ENCODE measurements around the gene ZNF296. TPM values are rescaled to one million over a fixed set of nuclear protein-coding genes. Genes with fewer than 3 reads are reported as not detected.
A peak's percentile ranks its signal among the peaks of the same experiment; 100 is the strongest.

Gene ZNF296
- total RNA-seq, 2 experiments from 2014 or later: 4.8 TPM

- peak overlapping the region; percentile 90 for H3K4me3 Mint-ChIP-seq
- peaks cover 51% of the 10 kb centered on the region for H3K4me1 Mint-ChIP-seq
- POLR2A ChIA-PET: interaction anchor here (0.8 to 2.9 kb wide), 9 partner anchors 12 to 87 kb away, joined by 3 to 36 read pairs (median 7); partner anchors contain the start of genes BLOC1S3, CLASRP and TRAPPC6A
- DNase-seq: peak; percentile 91
- peaks cover 13% of the 10 kb centered on the region for H3K36me3 Mint-ChIP-seq
- peak; percentile 50 for ATAC-seq (ENCODE audit: low read depth)
- H3K9me3 Mint-ChIP-seq: no peaks in the 10 kb centered on the region
- no peaks in the 10 kb centered on the region for H3K27me3 Mint-ChIP-seq
- H3K27ac Mint-ChIP-seq: peak overlapping the region; percentile 98
Measured at GRCh38 chr19:45091031-45091923, 15.0 kb upstream of the ZNF296 start.

- ATAC-seq (ENCODE audit: low read depth) (no peak), DNase-seq (no peak)
- no peak overlapping the region for H3K4me3 Mint-ChIP-seq
- H3K27me3 Mint-ChIP-seq: no peaks in the 10 kb centered on the region
- H3K36me3 Mint-ChIP-seq: peaks cover 11% of the 10 kb centered on the region
- no peaks in the 10 kb centered on the region for H3K9me3 Mint-ChIP-seq
- POLR2A ChIA-PET: interaction anchor here (1.3 kb wide), 1 partner anchor 13 kb away, joined by 3 read pairs; no protein-coding TSS in a partner anchor
- H3K4me1 Mint-ChIP-seq: peaks cover 48% of the 10 kb centered on the region
- H3K27ac Mint-ChIP-seq: no peak overlapping the region
Measured at GRCh38 chr19:45090606-45091005, 14.3 kb upstream of the ZNF296 start.

DNA sequence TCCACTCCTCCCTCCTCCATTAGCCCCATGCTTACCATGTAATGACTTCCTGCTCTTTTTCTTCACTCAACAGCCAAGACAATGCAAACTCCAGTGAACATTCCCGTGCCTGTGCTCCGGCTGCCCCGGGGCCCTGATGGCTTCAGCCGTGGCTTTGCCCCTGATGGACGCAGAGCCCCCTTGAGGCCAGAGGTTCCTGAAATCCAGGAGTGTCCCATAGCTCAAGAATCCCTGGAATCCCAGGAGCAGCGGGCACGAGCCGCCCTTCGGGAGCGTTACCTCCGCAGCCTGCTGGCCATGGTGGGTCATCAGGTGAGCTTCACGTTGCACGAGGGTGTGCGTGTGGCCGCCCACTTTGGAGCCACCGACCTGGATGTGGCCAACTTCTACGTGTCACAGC is 13.8 kb upstream of the ZNF296 start:
- peaks cover 11% of the 10 kb centered on the region for H3K36me3 Mint-ChIP-seq
- H3K4me1 Mint-ChIP-seq: peaks cover 51% of the 10 kb centered on the region
- DNase-seq: no peak
- no peaks in the 10 kb centered on the region for H3K9me3 Mint-ChIP-seq
- H3K27me3 Mint-ChIP-seq: no peaks in the 10 kb centered on the region
- H3K4me3 Mint-ChIP-seq: no peak overlapping the region
- POLR2A ChIA-PET: interaction anchor here (1.3 kb wide), 1 partner anchor 13 kb away, joined by 3 read pairs; no protein-coding TSS in a partner anchor
- no peak for ATAC-seq (ENCODE audit: low read depth)
- H3K27ac Mint-ChIP-seq: no peak overlapping the region

- Mint-ChIP-seq H3K36me3 (peaks cover 7% of the 10 kb centered on the region), H3K27ac (peak overlapping the region; percentile 98), H3K27me3 (no peaks in the 10 kb centered on the region), H3K4me1 (peaks cover 35% of the 10 kb centered on the region), H3K9me3 (no peaks in the 10 kb centered on the region), H3K4me3 (peak overlapping the region; percentile 83)
- POLR2A ChIA-PET: interaction anchor here (0.6 to 1.0 kb wide), 4 partner anchors 9 to 398 kb away, joined by 3 to 6 read pairs (median 3); no protein-coding TSS in a partner anchor
- ATAC-seq (ENCODE audit: low read depth) (peak; percentile 86), DNase-seq (peak; percentile 66)
Measured at GRCh38 chr19:45087531-45087930, 11.3 kb upstream of the ZNF296 start.

DNA sequence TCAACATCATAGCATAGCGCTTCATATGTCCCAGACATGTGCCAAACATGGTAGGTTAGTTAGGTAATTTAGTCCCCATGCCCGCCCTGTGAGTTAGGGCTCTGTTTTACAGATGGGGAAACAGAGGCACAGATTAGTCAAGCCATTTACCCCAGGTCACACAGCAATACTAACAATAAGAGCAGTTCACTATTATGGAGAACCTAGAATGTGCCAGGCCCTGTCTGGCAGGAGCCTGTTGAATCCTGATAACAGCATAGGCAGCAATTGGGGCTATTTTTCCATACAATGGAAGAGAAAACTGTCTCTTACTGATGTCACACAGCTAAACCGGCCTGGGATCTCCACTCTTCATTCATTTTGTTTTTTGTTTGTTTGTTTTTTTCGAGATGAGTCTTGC is 10.2 kb upstream of the ZNF296 start:
- H3K27ac Mint-ChIP-seq: peak overlapping the region; percentile 44
- peaks cover 35% of the 10 kb centered on the region for H3K4me1 Mint-ChIP-seq
- H3K9me3 Mint-ChIP-seq: no peaks in the 10 kb centered on the region
- DNase-seq: no peak
- no peaks in the 10 kb centered on the region for H3K27me3 Mint-ChIP-seq
- POLR2A ChIA-PET: no interaction called here
- peaks cover 15% of the 10 kb centered on the region for H3K36me3 Mint-ChIP-seq
- no peak overlapping the region for H3K4me3 Mint-ChIP-seq
- ATAC-seq (ENCODE audit: low read depth): no peak

DNA sequence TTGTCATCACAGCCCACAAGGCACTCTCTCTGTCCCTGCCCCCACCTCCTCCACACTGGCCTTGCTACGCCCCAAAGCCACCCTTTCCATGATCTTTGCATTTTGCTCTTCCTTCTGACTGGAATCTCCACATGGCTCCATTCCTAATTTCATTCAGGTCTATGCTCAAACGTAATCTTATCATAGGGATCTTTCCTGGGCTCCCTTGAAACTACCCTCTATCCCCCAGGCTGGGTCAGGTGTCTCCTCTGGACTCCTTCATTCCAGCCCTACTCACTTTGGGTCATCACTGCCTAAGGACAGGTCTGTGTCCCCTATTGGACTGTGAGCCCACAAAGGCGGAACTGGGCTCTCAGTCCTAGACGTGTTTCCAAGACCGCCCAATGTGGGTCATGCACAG is 5.9 kb upstream of the ZNF296 start:
- H3K4me3 Mint-ChIP-seq: peak overlapping the region; percentile 35
- no peak overlapping the region for H3K27ac Mint-ChIP-seq
- POLR2A ChIA-PET: no interaction called here
- DNase-seq (no peak), ATAC-seq (ENCODE audit: low read depth) (no peak)
- peaks cover 12% of the 10 kb centered on the region for H3K36me3 Mint-ChIP-seq
- H3K27me3 Mint-ChIP-seq: no peaks in the 10 kb centered on the region
- H3K4me1 Mint-ChIP-seq: peaks cover 29% of the 10 kb centered on the region
- no peaks in the 10 kb centered on the region for H3K9me3 Mint-ChIP-seq

- no peak for ATAC-seq (ENCODE audit: low read depth)
- Mint-ChIP-seq H3K9me3 (no peaks in the 10 kb centered on the region), H3K4me3 (peak overlapping the region; percentile 96), H3K27me3 (no peaks in the 10 kb centered on the region), H3K4me1 (peaks cover 27% of the 10 kb centered on the region), H3K27ac (peak overlapping the region; percentile 85), H3K36me3 (peaks cover 12% of the 10 kb centered on the region)
- POLR2A ChIA-PET: interaction anchor here (0.6 to 2.5 kb wide), 6 partner anchors 13 to 165 kb away, joined by 3 to 15 read pairs (median 4); partner anchors contain the start of genes PPP1R37 and TRAPPC6A
- no peak for DNase-seq
Measured at GRCh38 chr19:45079911-45080370, 3.7 kb upstream of the ZNF296 start.

GRCh38 chr19:45079063-45079910 is 3.0 kb upstream of the ZNF296 start, which contains the start of gene GEMIN7:
Gene GEMIN7 (plus strand): TSS chr19:45079260. CDS start chr19:45090115, 10,855 bp downstream.
- H3K27me3 Mint-ChIP-seq: no peaks in the 10 kb centered on the region
- ATAC-seq (ENCODE audit: low read depth) (peak; percentile 50), DNase-seq (peak; percentile 91)
- peaks cover 12% of the 10 kb centered on the region for H3K36me3 Mint-ChIP-seq
- peak within 1 kb of the TSS; percentile 96 for H3K4me3 Mint-ChIP-seq
- peak within 1 kb of the TSS; percentile 85 for H3K27ac Mint-ChIP-seq
- H3K4me1 Mint-ChIP-seq: peaks cover 32% of the 10 kb centered on the region
- POLR2A ChIA-PET: interaction anchor here (0.6 to 2.5 kb wide), 6 partner anchors 8 to 98 kb away, joined by 3 to 15 read pairs (median 4); partner anchors contain the start of genes PPP1R37 and TRAPPC6A
- H3K9me3 Mint-ChIP-seq: no peaks in the 10 kb centered on the region

GRCh38 chr19:45078390-45079062 is 2.2 kb upstream of the ZNF296 start:
- Mint-ChIP-seq H3K27me3 (no peaks in the 10 kb centered on the region), H3K9me3 (no peaks in the 10 kb centered on the region), H3K4me1 (peaks cover 32% of the 10 kb centered on the region), H3K27ac (peak overlapping the region; percentile 56), H3K36me3 (peaks cover 12% of the 10 kb centered on the region), H3K4me3 (peak overlapping the region; percentile 96)
- ATAC-seq (ENCODE audit: low read depth) (no peak), DNase-seq (no peak)
- POLR2A ChIA-PET: interaction anchor here (0.7 to 2.5 kb wide), 6 partner anchors 9 to 100 kb away, joined by 3 to 15 read pairs (median 5); partner anchors contain the start of genes BLOC1S3, CLASRP, PPP1R37 and TRAPPC6A

GRCh38 chr19:45076851-45077730 is 813 bp upstream of the ZNF296 start:
- Mint-ChIP-seq H3K27ac (peak overlapping the region; percentile 80), H3K4me3 (peak overlapping the region; percentile 87), H3K4me1 (peaks cover 31% of the 10 kb centered on the region), H3K36me3 (peaks cover 9% of the 10 kb centered on the region), H3K27me3 (no peaks in the 10 kb centered on the region), H3K9me3 (no peaks in the 10 kb centered on the region)
- ATAC-seq (ENCODE audit: low read depth) (no peak), DNase-seq (no peak)
- POLR2A ChIA-PET: interaction anchor here (1.2 to 1.9 kb wide), 3 partner anchors 16 to 101 kb away, joined by 5 to 6 read pairs (median 6); partner anchors contain the start of genes BLOC1S3, CLASRP, PPP1R37 and TRAPPC6A

GRCh38 chr19:45075301-45076028 is 813 bp downstream of the ZNF296 start:
- no peaks in the 10 kb centered on the region for H3K27me3 Mint-ChIP-seq
- POLR2A ChIA-PET: interaction anchor here (0.7 to 1.5 kb wide), 5 partner anchors 8 to 103 kb away, joined by 3 to 6 read pairs (median 4); partner anchors contain the start of genes CLASRP, PPP1R37 and TRAPPC6A
- peak overlapping the region; percentile 87 for H3K4me3 Mint-ChIP-seq

More at GRCh38 chr19:45075301-45076028, 813 bp downstream of the ZNF296 start:
- Mint-ChIP-seq H3K9me3 (no peaks in the 10 kb centered on the region), H3K4me1 (peaks cover 24% of the 10 kb centered on the region), H3K36me3 (peaks cover 1% of the 10 kb centered on the region), H3K27ac (peak overlapping the region; percentile 88)
- peak; percentile 45 for ATAC-seq (ENCODE audit: low read depth)
- DNase-seq: peak; percentile 66

Data from activated naive CD8-positive, alpha-beta T cell treated with anti-CD3 and anti-CD28 coated beads, Interleukin-2, amount 10 ng/mL, durations not matched to agents 7 days and 5 days (primary cell).